PC-9 (cell line): Measurements from ENCODE around the gene ECI1. TPM values are rescaled to one million over a fixed set of nuclear protein-coding genes. Genes with fewer than 3 reads are reported as not detected.

Experiments used
- BruUV-seq: library from RNA; stranded (reverse); fragments of 400-500 nt; replicated peaks from 2 replicates; lab custom pipeline; 2021; lab: Mats Ljungman, UMichigan
- CTCF ChIA-PET: fragments of 300-600 bp; sonication (Branson Sonifier 250); formaldehyde crosslinking; loops from one replicate; lab custom pipeline; 2022; ENCODE audit warnings: antibody characterized with exemption; lab: Charles Lee
- POLR2A ChIA-PET: fragments of 300-600 bp; sonication (Branson Sonifier 250); formaldehyde crosslinking; loops from one replicate; lab custom pipeline; 2022; ENCODE audit warnings: antibody characterized with exemption; ENCODE audit not compliant: unreplicated experiment; lab: Charles Lee
- DNase-seq, 2 experiments: peaks; one replicate each; pipeline versions ENCODE4 v3.0.0 to v3.0.0-alpha.2; 2015 to 2022; ENCODE audit warnings: mixed read lengths in 1 of 2
- H2AFZ ChIP-seq: fragments of 200-600 bp; sonication (generic); 2 replicates; pipeline ENCODE4 v1.8.1; 2017; ENCODE audit warnings: antibody characterized with exemption
- H3F3A ChIP-seq: fragments of 200-600 bp; sonication (generic); 2 replicates; pipeline ENCODE4 v1.8.1; 2017; ENCODE audit warnings: antibody characterized with exemption, mild to moderate bottlenecking, low read depth; ENCODE audit not compliant: insufficient read depth
- H3K27ac ChIP-seq: fragments of 200-600 bp; sonication (generic); 2 replicates; pipeline ENCODE4 v1.6.1; 2016; ENCODE audit warnings: mixed run types
- H3K27me3 ChIP-seq: fragments of 200-600 bp; sonication (generic); 2 replicates; pipeline ENCODE4 v1.6.1; 2016; ENCODE audit warnings: low read depth, mixed run types; ENCODE audit not compliant: insufficient read depth
- H3K36me3 ChIP-seq: fragments of 200-600 bp; sonication (generic); 2 replicates; pipeline ENCODE4 v1.6.1; 2016; ENCODE audit warnings: low read depth, mixed run types
- H3K4me1 ChIP-seq: fragments of 200-600 bp; sonication (generic); replicated peaks from 2 replicates; pipeline ENCODE4 v1.6.1; 2016; ENCODE audit warnings: mixed run types; ENCODE audit not compliant: insufficient read depth
- H3K4me2 ChIP-seq: fragments of 200-600 bp; sonication (generic); 2 replicates; pipeline ENCODE4 v1.6.1; 2017; ENCODE audit warnings: mixed run types
- H3K4me3 ChIP-seq: fragments of 200-600 bp; sonication (generic); 2 replicates; pipeline ENCODE4 v1.6.1; 2016; ENCODE audit warnings: mixed run types
- H3K79me2 ChIP-seq: fragments of 200-600 bp; sonication (generic); 2 replicates; pipeline ENCODE4 v1.6.1; 2017; ENCODE audit warnings: low read depth, mixed run types
- H3K9me2 ChIP-seq: fragments of 200-600 bp; sonication (generic); 2 replicates; pipeline ENCODE4 v1.8.1; 2017; ENCODE audit warnings: mild to moderate bottlenecking; ENCODE audit not compliant: insufficient read depth
- H3K9me3 ChIP-seq: fragments of 200-600 bp; sonication (generic); 2 replicates; pipeline ENCODE4 v1.8.1; 2016; ENCODE audit warnings: low read depth; ENCODE audit not compliant: insufficient read depth
- H4K20me1 ChIP-seq: fragments of 200-600 bp; sonication (generic); 2 replicates; pipeline ENCODE4 v1.8.1; 2017; ENCODE audit not compliant: insufficient read depth
- CTCF ChIP-seq: fragments of 200-600 bp; sonication (generic); conservative IDR thresholded peaks from 2 replicates; pipeline ENCODE4 v1.6.1; 2017; ENCODE audit warnings: mixed run types, antibody characterized with exemption, mild to moderate bottlenecking, moderate library complexity
- EZH2 ChIP-seq: fragments of 200-600 bp; sonication (generic); IDR thresholded peaks from 2 replicates; pipeline ENCODE4 v1.8.0; 2017; ENCODE audit warnings: antibody characterized with exemption, low read depth
- intact Hi-C: fragments of 100-400 bp; cut with micrococcal nuclease; formaldehyde crosslinking; loops from one replicate; pipeline ENCODE4 v1.10.0; 2022; ENCODE audit not compliant: unreplicated experiment
- total RNA-seq: library from RNA; stranded (reverse); gene quantifications from 2 replicates; pipeline ENCODE4 v1.2.3, GENCODE V29; 2021

Gene ECI1
- total RNA-seq, 1 experiment from 2014 or later, result 131 TPM

GRCh38 chr16:2289282-2289681, 37.9 kb upstream of the ECI1 start:
- no peaks in the 10 kb centered on the region for H3K9me3 ChIP-seq
- ChIA-PET CTCF (no interaction called here), POLR2A (no interaction called here)
- H3F3A ChIP-seq, result no peaks in the 10 kb centered on the region
- H3K79me2 ChIP-seq, result no peaks in the 10 kb centered on the region
- H3K27ac ChIP-seq, result no peak overlapping the region
- H2AFZ ChIP-seq, result no peak overlapping the region
- no peak overlapping the region for H3K4me3 ChIP-seq
- intact Hi-C loops, result no loop called here
- H3K4me2 ChIP-seq, result no peak overlapping the region
- H3K9me2 ChIP-seq, result no peaks in the 10 kb centered on the region
- H4K20me1 ChIP-seq, result no peaks in the 10 kb centered on the region
- H3K36me3 ChIP-seq, result no peaks in the 10 kb centered on the region
- no peak for DNase-seq
- no peaks in the 10 kb centered on the region for H3K4me1 ChIP-seq
- H3K27me3 ChIP-seq, result peaks cover 28% of the 10 kb centered on the region
- TF ChIP-seq CTCF, result no peak
- BruUV-seq, result no TSS peak

- CTCF ChIA-PET, result no interaction called here
Observed at GRCh38 chr16:2288726-2289125, 37.3 kb upstream of the ECI1 start.

GRCh38 chr16:2287916-2288547, 36.6 kb upstream of the ECI1 start:
- Histone ChIP-seq H2AFZ (no peak overlapping the region), H3K27me3 (peaks cover 40% of the 10 kb centered on the region), H4K20me1 (no peaks in the 10 kb centered on the region), H3K9me2 (no peaks in the 10 kb centered on the region), H3K4me3 (no peak overlapping the region), H3F3A (no peaks in the 10 kb centered on the region), H3K4me2 (no peak overlapping the region), H3K4me1 (no peaks in the 10 kb centered on the region), H3K27ac (no peak overlapping the region), H3K79me2 (no peaks in the 10 kb centered on the region), H3K9me3 (no peaks in the 10 kb centered on the region), H3K36me3 (no peaks in the 10 kb centered on the region)
- ChIA-PET POLR2A (no interaction called here), CTCF (no interaction called here)
- TF ChIP-seq CTCF (no peak), EZH2 (no peak)
- intact Hi-C loops, result no loop called here
- BruUV-seq, result no TSS peak
- no peak for DNase-seq

More at GRCh38 chr16:2288726-2289125, 37.3 kb upstream of the ECI1 start:
- Histone ChIP-seq H3K4me3 (no peak overlapping the region), H3F3A (no peaks in the 10 kb centered on the region), H3K4me2 (no peak overlapping the region), H3K27ac (no peak overlapping the region), H3K27me3 (peaks cover 33% of the 10 kb centered on the region), H4K20me1 (no peaks in the 10 kb centered on the region), H3K4me1 (no peaks in the 10 kb centered on the region), H3K36me3 (no peaks in the 10 kb centered on the region), H3K9me3 (no peaks in the 10 kb centered on the region), H2AFZ (no peak overlapping the region), H3K79me2 (no peaks in the 10 kb centered on the region), H3K9me2 (no peaks in the 10 kb centered on the region)
- DNase-seq, result no peak
- BruUV-seq, result no TSS peak
- intact Hi-C loops, result no loop called here
- POLR2A ChIA-PET, result no interaction called here
- TF ChIP-seq EZH2 (no peak), CTCF (no peak)
